ENCODE measurements around the gene EEF1A2. TPM values are rescaled to one million over a fixed set of nuclear protein-coding genes. Genes with fewer than 3 reads are reported as not detected.

EEF1A2 gene
- total RNA-seq, 1 donor from 2014 or later: 38.5 TPM

DNA sequence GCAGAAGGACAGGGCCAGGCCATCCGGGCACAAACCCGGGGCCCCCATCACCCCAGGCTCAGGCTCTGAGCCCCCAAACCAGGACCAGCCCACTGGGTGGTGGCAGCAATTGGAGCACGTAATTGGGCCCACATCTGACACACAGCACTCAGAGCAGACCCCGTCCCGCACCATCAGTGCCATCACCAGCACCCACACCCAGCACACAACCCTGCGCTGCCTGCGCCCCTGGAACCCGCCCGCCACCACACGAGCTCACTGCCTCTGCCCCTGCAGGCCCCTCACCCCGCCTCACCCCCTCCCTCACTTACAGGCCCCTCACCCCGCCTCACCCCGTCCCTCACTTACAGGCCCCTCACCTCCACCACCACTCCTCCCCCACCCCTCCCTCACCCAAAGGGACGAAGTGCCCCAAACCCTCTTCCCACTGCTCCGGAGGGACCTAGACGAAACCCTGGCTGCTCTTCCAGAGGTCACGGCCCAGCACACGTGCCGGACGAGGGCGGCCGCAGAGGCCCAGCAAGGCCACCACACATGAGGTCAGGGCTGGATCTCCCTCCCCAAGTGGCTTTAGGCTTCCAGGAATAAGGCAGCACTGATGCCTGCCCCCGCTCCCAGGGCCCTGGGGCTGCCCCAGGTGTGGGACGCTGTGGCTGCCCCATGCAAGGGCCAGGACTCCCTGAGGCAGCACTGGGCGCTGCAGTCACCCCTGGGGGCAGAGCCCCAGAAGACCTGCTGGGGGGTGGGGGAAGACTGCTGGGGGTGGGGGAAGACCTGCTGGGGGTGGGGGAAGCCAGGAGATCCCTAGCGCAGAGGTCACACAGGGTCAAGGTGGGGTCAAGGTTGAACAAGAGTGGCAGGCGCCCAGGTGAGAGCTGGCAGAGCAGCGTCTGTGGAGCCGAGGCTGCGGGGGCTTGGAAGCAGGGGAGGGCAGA lies 48.8 kb downstream of the EEF1A2 start:
- DNase-seq: no peak

DNA sequence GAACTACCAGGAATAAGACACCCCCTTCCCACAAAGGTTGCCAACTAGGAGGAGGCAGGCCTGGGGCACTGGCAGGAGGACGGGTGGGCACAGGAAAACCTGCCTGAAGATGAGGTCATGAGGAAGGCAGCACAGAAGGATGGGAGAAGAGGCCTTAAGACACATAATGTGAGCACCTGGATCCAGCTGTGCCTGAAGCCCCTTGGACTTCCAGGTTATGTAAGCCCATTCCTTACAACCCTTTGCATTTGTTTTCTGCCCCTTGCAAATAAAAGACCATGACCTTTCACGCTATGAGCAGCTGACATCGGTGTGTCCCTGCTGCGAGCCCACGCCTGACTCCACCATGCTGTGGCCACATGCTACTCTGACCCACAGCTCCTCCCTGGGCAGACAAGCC lies 49.9 kb downstream of the EEF1A2 start:
- no peak for DNase-seq

DNA sequence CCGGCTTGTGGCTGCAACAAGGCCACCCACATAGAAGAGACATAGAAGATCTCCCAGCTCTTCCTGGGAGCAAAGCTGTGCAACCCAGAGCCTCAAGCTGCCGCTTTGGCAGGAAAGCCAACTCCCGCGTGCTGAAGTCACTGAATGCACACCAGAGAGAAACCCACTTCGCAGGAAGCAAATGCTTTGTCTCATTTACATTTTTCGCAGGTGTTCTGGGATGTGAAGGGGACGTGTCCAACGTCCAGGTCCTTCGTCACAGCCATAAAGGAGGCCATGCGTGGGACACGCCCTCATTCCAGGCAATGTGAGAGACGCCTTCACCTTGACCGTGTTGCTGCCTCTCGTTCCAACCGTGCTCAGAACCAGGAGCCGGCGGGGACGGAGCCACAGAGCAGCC lies 50.9 kb downstream of the EEF1A2 start:
- DNase-seq: no peak

DNA sequence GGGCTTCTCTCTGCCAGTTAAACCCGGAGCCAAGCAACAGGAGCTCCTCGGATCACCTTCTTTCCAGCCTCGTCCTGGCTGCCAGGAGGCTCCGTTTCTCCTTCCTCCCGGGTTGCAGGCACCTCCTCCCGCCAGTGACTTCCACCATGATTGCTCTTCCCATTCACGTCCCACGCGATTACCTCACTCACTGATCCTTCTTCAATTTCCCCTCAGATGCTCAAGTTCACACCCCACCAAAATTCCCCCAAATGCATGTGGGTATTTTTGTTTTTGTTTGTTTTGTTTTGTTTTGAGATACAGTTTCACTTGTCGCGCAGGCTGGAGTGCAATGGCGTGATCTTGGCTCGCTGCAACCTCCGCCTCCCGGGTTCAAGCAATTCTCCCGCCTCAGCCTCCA lies 51.6 kb downstream of the EEF1A2 start:
- no peak for DNase-seq

DNA sequence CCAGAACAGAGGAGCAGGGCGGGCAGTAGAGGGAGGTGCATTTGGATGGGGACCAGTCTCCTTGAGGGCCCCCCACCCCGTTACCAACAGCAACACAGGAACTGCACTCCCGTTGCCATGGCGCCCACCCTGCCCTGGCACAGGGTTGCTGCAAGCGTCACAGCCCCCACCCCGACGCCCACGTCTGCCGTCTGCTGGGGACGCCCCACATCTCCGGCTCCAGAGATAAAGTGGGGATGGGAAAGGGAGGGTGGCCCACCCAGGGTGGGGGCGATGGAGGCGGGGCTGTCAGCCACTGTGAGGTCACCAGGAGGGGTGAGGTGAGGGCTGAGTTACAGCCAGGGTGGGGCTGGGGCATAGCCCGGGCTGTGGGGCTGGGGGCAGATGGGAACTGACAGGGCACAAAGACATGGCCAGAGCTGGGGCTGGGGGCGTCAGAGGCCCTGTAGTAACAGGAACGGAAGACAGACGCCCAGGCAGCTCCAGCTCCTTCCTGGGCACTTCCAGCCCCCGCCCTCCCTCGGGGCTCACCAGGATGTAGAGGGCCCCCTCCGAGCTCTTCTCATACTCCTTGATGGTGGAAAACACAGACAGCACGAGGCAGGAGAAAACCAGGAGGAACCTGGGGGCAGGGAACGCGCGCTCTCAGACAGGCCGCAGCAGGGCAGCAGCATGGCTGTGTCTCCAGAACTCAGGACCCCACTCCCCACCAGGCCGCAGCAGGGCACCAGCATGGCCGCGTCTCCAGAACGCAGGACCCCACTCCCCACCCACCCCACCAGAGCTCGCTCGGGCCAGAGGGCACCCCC lies 52.5 kb downstream of the EEF1A2 start:
- DNase-seq: no peak

DNA sequence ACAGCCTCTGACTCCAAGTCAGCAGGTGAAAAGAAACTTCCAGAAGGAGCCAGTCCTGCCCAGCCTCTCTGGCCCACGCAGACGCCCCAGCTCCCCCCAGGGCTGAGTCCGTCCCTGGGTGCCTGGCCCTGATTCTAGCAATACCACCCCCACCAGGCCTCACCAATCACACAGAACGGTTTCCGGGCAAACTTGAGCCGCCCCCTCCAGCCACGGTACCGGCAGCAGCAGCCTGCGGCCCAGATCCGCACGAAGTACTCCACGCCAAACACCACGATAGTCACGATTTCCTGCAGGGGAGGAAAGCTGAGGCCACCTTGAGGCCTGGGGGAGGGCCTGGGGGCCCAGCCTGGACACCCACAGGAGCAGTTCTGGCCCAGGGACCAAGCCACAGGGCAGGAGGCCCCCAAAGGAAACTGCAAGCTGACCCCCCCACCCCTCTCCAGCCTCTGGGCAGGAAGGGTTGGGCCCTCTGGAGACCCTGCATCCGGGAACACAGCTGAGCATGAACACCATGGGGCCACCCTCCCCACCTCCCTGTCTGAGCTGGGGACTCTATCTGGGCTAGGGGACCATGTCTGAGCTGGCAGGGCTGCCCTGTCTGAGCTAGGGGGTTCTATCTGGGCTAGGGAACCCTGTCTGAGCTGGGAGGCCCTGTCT lies 53.7 kb downstream of the EEF1A2 start:
- no peak for DNase-seq

DNA sequence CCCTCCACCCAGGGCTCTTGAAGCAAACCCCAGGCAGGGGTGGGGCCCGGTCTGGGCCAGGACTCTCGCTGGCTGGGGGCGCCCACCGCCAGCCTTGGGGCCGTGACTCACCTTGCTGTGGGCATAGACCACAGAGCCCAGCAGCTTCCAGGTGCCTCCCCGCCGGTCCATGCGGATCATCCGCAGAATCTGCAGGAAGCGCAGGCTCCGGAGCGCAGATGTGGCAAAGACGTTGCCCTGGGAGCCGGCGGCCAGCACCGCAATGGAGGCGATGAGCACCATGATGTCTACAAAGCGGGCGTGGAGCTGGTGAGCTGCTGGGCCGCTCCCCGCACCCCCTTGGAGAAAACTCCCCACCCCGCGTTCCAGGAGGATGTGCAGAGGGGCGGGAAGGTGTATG lies 54.3 kb downstream of the EEF1A2 start:
- DNase-seq: no peak

DNA sequence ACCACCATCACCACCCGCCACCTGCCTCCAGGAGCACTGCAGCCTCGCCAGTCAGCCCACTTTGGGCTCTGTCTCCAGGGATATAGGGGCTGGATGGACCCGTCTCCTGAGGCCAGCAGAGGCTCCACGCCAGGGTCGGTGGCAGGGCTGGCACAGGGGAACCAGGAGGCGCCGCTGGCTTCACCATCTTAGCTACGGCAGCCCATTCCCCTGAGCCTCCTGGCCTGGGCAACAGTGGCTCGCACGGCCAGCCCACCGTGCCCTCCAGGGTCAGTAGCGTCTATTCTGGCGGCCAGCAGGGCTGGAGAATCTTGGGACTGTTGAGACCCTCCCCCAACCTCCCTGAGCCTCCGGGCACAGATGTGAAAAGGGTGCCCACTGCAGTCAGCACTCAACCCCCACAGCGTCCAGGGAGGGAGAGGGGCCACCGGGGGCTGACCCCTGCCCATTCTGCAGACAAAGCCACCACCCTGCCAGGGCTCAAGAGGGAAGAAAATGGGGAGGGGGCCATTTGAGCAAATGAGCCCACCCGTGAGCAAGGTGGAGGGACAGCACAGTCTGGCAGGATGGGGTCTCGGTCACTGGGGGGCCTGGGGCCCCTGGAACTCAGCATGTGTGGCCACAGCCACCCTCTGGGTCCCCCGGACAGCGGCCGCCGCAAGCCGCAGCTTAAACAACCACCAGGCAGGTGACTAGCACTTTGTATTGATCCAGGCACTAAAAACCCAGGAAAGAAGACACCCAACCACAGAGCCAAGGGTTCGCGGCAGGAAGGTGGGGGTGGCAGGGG lies 55.1 kb downstream of the EEF1A2 start:
- no peak for DNase-seq

DNA sequence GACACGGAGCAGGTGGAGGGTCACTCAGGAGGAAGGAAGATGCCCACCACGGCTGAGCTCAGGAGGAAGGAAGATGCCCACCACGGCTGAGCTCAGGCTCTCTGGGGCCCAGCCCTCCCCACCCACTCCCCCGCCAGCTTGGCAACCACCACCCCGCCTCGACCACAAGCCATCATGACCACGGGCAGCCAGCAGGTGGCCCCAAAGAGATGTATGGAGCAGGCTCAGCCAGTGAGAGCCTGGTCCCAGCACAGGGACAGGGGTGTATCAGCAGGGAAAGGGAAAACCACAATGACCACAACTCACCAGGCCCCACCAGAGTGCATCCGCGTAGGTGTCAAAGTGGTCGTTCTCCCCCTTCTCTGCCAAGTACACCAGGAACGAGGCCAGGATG lies 56.8 kb downstream of the EEF1A2 start:
- no peak for DNase-seq

DNA sequence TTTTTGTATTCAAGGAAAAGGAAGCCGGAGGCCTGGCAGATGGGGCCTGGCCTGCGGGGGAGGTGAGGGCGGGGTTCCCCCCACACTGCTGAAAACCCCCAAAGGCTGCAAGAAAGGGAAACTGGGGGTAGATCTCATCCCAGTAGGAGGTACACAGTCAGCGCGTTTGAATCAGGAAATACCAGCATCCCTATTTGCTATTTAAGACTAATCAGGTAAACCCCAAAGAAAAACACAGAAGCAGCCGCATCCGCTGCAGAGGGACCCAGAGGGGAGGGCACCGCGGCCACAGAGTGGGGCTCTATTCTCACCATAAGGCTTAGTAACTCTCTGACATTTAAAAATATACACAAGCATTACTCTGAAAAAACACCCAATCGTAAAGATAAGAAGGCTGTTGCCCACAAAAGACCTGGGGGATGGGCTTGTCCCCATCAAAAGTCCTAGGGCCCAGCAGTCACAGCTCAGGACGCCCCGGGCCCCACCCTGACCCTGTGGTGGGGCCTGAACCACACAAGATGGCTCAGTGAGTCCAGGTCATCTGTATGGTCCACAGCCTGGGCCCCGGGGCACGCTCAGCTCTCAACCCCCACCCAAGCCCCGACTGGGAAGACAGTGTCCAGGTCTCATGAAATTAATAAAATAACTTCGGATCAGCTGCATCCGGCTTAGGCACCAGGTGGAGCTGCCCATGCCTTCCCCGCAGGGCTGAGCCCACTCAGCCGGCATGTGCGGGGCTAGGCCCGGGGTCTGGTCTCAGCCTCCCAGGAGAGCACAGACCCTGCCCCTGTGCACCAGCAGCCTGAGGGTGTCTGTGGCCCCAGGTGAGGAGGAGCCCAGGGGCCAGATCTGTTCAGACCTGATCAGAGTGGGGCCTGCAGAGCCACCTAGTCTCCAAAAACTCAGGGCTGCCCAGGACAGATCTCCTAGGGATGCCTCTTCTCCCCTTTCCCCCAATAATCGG lies 57.5 kb downstream of the EEF1A2 start:
- DNase-seq: no peak

DNA sequence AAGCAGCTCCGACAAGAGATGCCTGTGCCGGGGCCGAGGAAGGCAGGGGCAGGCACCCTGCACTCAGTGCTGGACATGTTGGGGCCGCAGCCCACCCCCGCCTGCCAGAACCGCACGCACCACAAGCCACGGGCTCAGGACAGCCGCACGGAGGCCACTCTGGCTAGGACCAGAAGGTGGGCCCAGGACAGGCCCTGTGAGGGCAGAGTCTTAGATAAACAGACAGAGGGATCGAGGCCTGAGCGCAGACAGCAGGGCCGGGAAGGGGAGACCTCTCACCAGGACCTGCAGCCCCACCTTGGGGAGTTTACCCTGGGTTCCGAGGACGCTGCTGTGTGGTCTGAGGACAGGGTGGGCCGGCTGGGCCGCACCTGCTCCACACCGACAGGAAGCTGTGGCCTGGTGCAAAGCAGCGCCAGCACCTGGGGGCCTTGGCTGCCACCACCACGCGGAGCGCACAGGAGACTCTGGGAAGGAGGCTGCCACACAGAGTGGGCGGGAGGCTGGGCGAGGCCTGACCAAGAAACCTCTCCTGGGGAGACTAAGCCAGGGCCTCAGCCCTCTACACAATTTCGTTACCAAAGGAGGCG lies 58.4 kb downstream of the EEF1A2 start:
- DNase-seq: no peak

DNA sequence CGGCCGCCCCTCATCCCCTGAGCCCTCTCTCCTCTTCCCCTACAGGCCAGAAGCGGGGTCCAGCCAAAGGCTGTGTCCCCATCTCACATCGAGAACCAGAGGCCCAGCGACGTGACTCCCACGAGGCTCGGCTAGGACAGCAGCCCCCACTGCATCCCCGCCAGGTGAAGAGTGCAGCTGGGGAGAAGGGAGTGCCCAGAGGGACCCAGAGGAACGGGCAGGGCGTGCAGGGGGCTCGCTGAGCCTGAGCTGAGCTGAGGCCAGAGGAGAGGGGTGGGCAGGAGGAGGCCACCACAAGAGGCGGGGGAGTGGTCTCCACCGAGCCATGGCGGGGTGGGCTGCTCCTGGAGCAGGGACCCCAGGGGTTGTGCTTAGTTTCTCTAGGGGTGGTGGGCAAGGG lies 59.0 kb downstream of the EEF1A2 start:
- no peak for DNase-seq

DNA sequence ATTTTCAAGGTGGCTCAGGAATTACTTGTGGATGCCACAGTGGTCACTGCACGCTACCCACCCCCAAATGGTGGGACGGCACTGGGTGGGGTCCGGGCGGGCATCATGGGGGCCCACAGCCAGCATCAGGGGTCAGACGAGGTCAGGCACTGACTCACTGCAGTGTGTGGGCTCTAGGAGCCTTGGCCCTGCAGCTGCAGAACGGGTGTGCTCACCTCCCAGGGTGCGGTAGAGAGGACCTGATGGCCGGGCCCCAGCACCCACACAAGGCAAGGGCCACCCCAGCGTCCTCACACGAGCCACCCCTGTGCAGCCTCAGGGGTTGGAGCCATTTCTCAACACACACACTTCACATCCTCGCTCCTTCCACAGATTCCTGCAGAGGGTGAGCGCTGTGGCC lies 60.8 kb downstream of the EEF1A2 start:
- DNase-seq: no peak

Other genes starting within 250 kb of the EEF1A2 start
- 3.7 TPM for gene NKAIN4, start 244.6 kb downstream of the EEF1A2 start, total RNA-seq
- gene ARFGAP1, start 226.3 kb downstream of the EEF1A2 start, total RNA-seq: 45.3 TPM
- gene COL20A1, start 205.9 kb downstream of the EEF1A2 start, total RNA-seq: 2.0 TPM
- gene CHRNA4, start 137.7 kb downstream of the EEF1A2 start, total RNA-seq: 0.20 TPM
- 1.2 TPM for gene KCNQ2, start 26.4 kb downstream of the EEF1A2 start, total RNA-seq
- 30.8 TPM for gene PPDPF, start 21.7 kb upstream of the EEF1A2 start, total RNA-seq
- gene PTK6, start 38.3 kb upstream of the EEF1A2 start, total RNA-seq: 3.8 TPM
- 1.1 TPM for gene SRMS, start 48.7 kb upstream of the EEF1A2 start, total RNA-seq
- gene FNDC11, start 55.1 kb upstream of the EEF1A2 start, total RNA-seq: 0.59 TPM
- 19.8 TPM for gene HELZ2, start 75.2 kb upstream of the EEF1A2 start, total RNA-seq
- 6.4 TPM for gene GMEB2, start 128.0 kb upstream of the EEF1A2 start, total RNA-seq
- 21.6 TPM for gene STMN3, start 154.3 kb upstream of the EEF1A2 start, total RNA-seq
- gene RTEL1, start 159.2 kb upstream of the EEF1A2 start, total RNA-seq: 13.3 TPM
- 3.4 TPM for gene TNFRSF6B, start 197.6 kb upstream of the EEF1A2 start, total RNA-seq
- gene ARFRP1, start 208.9 kb upstream of the EEF1A2 start, total RNA-seq: 16.3 TPM
- 9.8 TPM for gene ZGPAT, start 209.0 kb upstream of the EEF1A2 start, total RNA-seq
- gene LIME1, start 237.6 kb upstream of the EEF1A2 start, total RNA-seq: 3.7 TPM
- gene SLC2A4RG, start 240.7 kb upstream of the EEF1A2 start, total RNA-seq: 21.5 TPM

Data from skin of body (tissue), 2 donors.